MM.1S (cell line): ENCODE results near the gene ETFB.
"Not testable (repeated sequence)": the region's sequence is repeated elsewhere in the genome, so short reads cannot be mapped to it uniquely, and the experiment has no call there.

Experiments used
- DNase-seq: peaks from one replicate; pipeline ENCODE4 v3.0.0-alpha.2; 2015
- H2AFZ ChIP-seq: fragments of 300-600 bp; sonication (generic); 2 replicates; pipeline ENCODE4 v1.6.0; 2016; ENCODE audit warnings: antibody characterized with exemption, low read length
- H3F3A ChIP-seq: fragments of 300-600 bp; sonication (generic); 2 replicates; pipeline ENCODE4 v1.6.1; 2016; ENCODE audit warnings: mild to moderate bottlenecking, antibody characterized with exemption, low read length, moderate library complexity, mixed read lengths; ENCODE audit not compliant: insufficient read depth
- H3K27ac ChIP-seq: fragments of 300-600 bp; sonication (generic); 2 replicates; pipeline ENCODE4 v1.5.1; 2016; ENCODE audit warnings: mild to moderate bottlenecking, low read length
- H3K27me3 ChIP-seq: fragments of 300-600 bp; sonication (generic); replicated peaks from 2 replicates; pipeline ENCODE4 v1.6.0; 2016; ENCODE audit warnings: low read length; ENCODE audit not compliant: insufficient read depth
- H3K36me3 ChIP-seq: fragments of 300-600 bp; sonication (generic); replicated peaks from 2 replicates; pipeline ENCODE4 v1.6.1; 2016; ENCODE audit warnings: mild to moderate bottlenecking, low read length, mixed read lengths; ENCODE audit not compliant: insufficient read depth
- H3K4me1 ChIP-seq: fragments of 300-600 bp; sonication (generic); 2 replicates; pipeline ENCODE4 v1.6.1; 2016; ENCODE audit warnings: low read length, mixed read lengths
- H3K4me2 ChIP-seq: fragments of 300-600 bp; sonication (generic); 2 replicates; pipeline ENCODE4 v1.6.0; 2016; ENCODE audit warnings: low read depth, low read length
- H3K4me3 ChIP-seq: fragments of 300-600 bp; sonication (generic); 2 replicates; pipeline ENCODE4 v1.5.1; 2016; ENCODE audit warnings: low read length, mixed read lengths
- H3K79me2 ChIP-seq: fragments of 300-600 bp; sonication (generic); 2 replicates; pipeline ENCODE4 v1.6.1; 2016; ENCODE audit warnings: mixed run types, low read length, mixed read lengths
- H3K9ac ChIP-seq: fragments of 300-600 bp; sonication (generic); 2 replicates; pipeline ENCODE4 v1.6.1; 2016; ENCODE audit warnings: low read length, mixed read lengths
- H3K9me2 ChIP-seq: fragments of 300-600 bp; sonication (generic); replicated peaks from 2 replicates; pipeline ENCODE4 v1.6.1; 2016; ENCODE audit warnings: mild to moderate bottlenecking, low read length, mixed read lengths; ENCODE audit not compliant: insufficient read depth
- H3K9me3 ChIP-seq: fragments of 300-600 bp; sonication (generic); replicated peaks from 2 replicates; pipeline ENCODE4 v1.6.1; 2016; ENCODE audit warnings: mild to moderate bottlenecking, low read length, mixed read lengths; ENCODE audit not compliant: insufficient read depth
- H4K20me1 ChIP-seq: fragments of 300-600 bp; sonication (generic); 2 replicates; pipeline ENCODE4 v1.6.1; 2016; ENCODE audit warnings: mild to moderate bottlenecking, low read length, moderate library complexity, mixed read lengths; ENCODE audit not compliant: insufficient read depth
- EZH2 ChIP-seq: fragments of 300-600 bp; sonication (generic); optimal IDR thresholded peaks from 2 replicates; pipeline ENCODE3; 2017; ENCODE audit warnings: low read depth, mild to moderate bottlenecking, antibody characterized with exemption, low read length, mixed read lengths
- EZH2phosphoT487 ChIP-seq: fragments of 300-600 bp; sonication (generic); IDR thresholded peaks from 2 replicates; pipeline ENCODE4 v1.6.1; 2018; ENCODE audit warnings: antibody characterized with exemption, low read length
- TF ChIP-seq, protein P1 (sequence below): fragments of 300-600 bp; sonication (generic); IDR thresholded peaks from 2 replicates; pipeline ENCODE4 v1.5.1; 2016; ENCODE audit warnings: antibody characterized with exemption, low read length, mixed read lengths

The ETFB gene

DNA sequence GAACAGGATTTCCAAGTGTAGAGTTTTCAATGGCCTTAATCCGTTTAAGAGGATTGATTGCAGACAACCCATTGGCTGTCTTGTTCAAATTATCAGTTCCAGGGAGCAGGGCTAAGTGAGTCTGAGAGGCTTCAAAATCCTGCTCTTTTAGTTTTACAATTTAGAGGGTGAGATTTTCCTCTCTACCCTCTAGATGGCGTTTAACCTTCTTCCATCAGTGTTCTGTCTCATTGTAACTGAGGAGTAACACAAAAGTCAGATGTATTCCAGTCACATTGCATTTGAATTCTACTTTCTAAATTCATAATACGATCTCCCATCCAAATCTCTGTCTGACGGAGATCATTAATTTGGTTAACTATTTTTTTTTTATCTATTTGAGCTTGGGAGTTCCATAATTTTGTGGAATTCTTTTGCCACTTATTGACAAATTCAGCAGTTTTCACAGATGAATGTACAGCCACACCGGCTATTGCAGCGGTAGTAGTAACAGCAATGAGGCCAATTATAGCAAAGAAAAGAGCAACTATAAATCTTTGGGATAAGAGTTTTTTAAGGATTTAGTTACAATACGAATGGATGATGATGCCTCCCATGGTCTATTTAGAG is 32.0 kb upstream of the ETFB start:
- Histone ChIP-seq H3K27ac (no peak overlapping the region), H3K4me3 (no peak overlapping the region), H3K9ac (no peak overlapping the region), H2AFZ (no peak overlapping the region), H3K79me2 (no peaks in the 10 kb centered on the region), H3K9me2 (no peaks in the 10 kb centered on the region), H3K4me2 (no peak overlapping the region), H3K27me3 (no peaks in the 10 kb centered on the region), H4K20me1 (no peaks in the 10 kb centered on the region), H3K9me3 (no peaks in the 10 kb centered on the region), H3F3A (no peaks in the 10 kb centered on the region), H3K36me3 (no peaks in the 10 kb centered on the region), H3K4me1 (no peaks in the 10 kb centered on the region)
- no peak for DNase-seq
- TF ChIP-seq EZH2 (no peak), EZH2phosphoT487 (no peak)
- TF ChIP-seq, protein P1, sequence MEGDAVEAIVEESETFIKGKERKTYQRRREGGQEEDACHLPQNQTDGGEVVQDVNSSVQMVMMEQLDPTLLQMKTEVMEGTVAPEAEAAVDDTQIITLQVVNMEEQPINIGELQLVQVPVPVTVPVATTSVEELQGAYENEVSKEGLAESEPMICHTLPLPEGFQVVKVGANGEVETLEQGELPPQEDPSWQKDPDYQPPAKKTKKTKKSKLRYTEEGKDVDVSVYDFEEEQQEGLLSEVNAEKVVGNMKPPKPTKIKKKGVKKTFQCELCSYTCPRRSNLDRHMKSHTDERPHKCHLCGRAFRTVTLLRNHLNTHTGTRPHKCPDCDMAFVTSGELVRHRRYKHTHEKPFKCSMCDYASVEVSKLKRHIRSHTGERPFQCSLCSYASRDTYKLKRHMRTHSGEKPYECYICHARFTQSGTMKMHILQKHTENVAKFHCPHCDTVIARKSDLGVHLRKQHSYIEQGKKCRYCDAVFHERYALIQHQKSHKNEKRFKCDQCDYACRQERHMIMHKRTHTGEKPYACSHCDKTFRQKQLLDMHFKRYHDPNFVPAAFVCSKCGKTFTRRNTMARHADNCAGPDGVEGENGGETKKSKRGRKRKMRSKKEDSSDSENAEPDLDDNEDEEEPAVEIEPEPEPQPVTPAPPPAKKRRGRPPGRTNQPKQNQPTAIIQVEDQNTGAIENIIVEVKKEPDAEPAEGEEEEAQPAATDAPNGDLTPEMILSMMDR: no peak

DNA sequence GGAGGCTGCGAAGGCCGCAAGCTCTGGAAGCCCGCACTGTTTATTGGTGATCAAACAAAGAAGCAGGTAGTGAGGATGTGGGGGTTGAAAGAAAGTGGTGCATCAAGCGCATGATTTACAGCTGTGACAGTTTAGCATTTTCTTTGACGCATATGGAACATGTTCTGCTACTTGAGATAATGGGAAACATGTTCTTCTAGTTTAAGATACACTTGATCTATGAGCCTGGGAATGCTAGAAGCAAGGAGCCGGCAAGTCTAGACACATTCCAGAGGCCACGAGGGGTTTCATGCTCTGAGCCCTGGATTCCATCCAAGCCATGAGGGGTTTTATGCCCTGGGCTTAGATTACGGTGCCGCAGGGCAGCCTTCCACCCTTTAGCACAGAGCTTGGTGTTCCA is 31.3 kb upstream of the ETFB start:
- H3K9ac ChIP-seq: not testable (repeated sequence)

DNA sequence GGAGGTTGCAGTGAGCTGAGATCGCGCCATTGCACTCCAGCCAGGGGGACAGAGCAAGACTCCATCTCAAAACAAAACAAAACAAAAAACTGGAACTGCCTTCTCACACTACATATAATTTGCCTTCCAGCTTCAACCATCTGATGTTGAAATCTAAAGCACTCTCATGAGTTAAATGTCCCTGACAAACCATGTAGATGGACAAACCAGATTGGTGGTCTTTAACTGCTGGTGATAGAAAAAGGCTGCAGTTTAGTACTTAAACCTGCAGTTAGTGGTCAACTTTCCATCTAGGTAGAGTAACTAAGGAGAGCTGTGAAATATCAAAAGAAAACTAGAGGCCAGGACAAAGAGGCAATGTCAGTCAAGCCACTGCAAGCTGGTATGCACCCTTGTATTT is 30.0 kb upstream of the ETFB start:
- Histone ChIP-seq H3K4me1 (no peaks in the 10 kb centered on the region), H3K27ac (no peak overlapping the region), H3K9ac (no peak overlapping the region), H3K9me3 (no peaks in the 10 kb centered on the region), H3K4me2 (no peak overlapping the region), H3K36me3 (no peaks in the 10 kb centered on the region), H3K27me3 (no peaks in the 10 kb centered on the region), H3K9me2 (no peaks in the 10 kb centered on the region), H4K20me1 (no peaks in the 10 kb centered on the region), H3F3A (no peaks in the 10 kb centered on the region), H2AFZ (no peak overlapping the region), H3K79me2 (no peaks in the 10 kb centered on the region), H3K4me3 (no peak overlapping the region)
- TF ChIP-seq EZH2phosphoT487: no peak
- TF ChIP-seq EZH2: no peak
- TF ChIP-seq, protein P1: no peak
- no peak for DNase-seq

More for the DNA sequence above, 31.3 kb upstream of the ETFB start:
- H3K4me1 ChIP-seq, H3K9me2 ChIP-seq, H4K20me1 ChIP-seq, H2AFZ ChIP-seq, H3F3A ChIP-seq, H3K4me2 ChIP-seq, H3K36me3 ChIP-seq, DNase-seq, H3K9me3 ChIP-seq, H3K27ac ChIP-seq, H3K27me3 ChIP-seq, H3K4me3 ChIP-seq, H3K79me2 ChIP-seq: not testable (repeated sequence)

DNA sequence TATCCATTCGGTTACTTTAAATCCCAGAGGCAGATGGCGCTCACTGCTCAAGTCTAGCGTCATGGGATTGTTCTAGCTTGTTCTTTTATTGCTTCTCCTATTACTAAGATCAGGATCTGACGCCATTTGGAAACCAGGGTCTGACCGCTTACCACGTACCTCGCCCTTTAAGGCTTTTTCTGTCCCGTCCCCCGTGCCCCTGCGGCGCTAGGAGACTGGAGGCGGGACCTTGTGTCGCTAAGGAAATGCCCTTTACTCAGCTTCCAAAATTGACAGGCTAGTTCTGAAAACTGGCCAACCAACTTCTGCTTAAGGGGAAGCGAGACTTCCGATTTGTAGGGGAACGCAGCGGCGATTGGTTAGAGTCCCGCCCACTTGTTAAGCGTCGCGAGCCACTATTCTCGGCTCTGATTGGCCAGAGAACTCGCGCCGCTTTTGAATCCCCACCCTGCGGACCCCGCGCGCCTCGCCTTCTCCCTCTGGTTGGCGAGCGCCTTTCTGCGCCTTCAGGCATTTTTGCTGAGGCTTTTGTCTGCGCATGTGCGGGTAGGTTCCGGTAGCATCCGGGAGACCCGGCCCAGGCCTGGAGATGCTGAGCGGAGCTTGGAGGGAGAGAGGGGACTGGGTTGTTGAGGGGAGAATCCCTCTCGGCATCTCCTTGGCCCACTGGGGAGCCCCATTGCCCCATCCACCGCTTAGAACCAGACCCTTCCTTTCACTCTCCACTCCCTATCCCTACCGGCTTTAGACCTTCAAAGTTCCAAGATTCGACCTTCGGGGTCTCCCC is 28.1 kb upstream of the ETFB start:
- Histone ChIP-seq H2AFZ (no peak overlapping the region), H3K4me3 (no peak overlapping the region), H3K27me3 (no peaks in the 10 kb centered on the region), H3K9me3 (no peaks in the 10 kb centered on the region), H3K36me3 (no peaks in the 10 kb centered on the region), H3K9ac (no peak overlapping the region), H3K9me2 (no peaks in the 10 kb centered on the region), H3K4me1 (no peaks in the 10 kb centered on the region), H3K27ac (no peak overlapping the region), H4K20me1 (no peaks in the 10 kb centered on the region), H3K4me2 (no peak overlapping the region), H3K79me2 (no peaks in the 10 kb centered on the region), H3F3A (no peaks in the 10 kb centered on the region)
- DNase-seq: no peak
- TF ChIP-seq EZH2phosphoT487 (no peak), EZH2 (no peak)
